ENCODE measurements around the gene FKBP3.
"Not testable (repeated sequence)": the region's sequence is repeated elsewhere in the genome, so short reads cannot be mapped to it uniquely, and the experiment has no call there.

The FKBP3 gene

DNA sequence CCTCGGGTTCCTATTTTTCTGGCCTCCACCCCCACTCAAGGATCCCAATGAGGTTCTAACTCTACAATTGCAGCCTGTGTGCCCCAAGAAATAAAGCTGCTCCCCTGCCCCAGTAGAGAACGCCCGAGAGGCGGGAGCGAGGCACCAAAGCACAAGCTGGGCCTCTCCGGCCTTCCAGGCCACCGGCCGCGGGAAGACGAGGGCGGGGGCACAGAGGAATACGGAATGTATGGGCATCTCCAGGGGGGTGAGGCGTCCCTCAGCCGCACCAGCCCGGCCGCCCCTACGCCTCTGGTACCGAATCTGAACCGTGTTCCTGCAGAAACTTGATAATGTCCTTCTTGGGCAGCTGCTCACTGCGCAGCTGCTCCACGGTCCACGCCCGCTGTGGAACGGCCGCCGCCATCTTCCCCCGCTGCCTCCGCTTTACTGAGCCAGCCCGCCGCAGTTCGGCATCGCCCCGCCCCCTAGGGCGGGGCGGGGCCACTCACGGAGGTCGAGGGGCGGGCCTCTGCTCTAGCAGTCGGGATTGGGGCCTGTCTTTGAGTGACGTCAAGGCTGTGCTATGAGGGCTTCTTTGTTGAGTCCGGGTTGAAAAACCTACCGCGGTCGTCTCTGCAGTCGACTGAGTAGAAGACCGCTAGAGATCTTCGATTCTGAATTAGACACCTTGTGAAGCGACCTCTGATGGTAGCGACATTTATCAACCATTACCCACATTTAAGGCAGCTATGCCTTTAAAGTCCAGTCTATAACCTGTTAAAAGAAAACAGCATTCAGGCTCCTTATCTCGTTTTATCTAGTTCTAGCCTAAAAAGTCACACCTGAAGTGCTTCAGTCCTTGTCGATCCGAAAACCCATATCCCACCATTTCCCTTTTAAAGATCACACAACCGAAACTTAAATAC lies at the start of gene FKBP3:
FKBP3 (minus strand) TSS at position 431 of the 908 bp plus-strand sequence; CDS start at position 406, 25 bp downstream.
- peak; percentile 99 for DNase-seq

DNA sequence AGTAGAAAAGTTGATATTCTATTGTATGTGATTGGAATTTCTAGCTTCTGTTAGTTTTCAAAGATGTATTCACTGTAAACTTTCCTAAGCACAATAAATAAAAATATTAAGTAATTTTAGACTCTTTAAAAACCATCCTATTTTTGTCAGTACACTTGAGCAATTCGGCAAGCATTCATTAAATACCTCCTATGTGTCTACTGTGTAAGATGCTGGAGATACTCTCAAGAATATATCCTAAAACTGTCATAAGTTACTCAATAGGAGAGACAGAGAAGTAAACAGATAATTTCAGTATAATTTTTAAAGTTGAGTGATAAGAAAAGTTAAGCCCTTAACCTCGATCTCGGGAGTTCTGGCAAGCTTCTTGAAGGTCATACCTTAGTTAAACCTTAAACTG lies 47.5 kb upstream of the FKBP3 start:
- no peak for DNase-seq

DNA sequence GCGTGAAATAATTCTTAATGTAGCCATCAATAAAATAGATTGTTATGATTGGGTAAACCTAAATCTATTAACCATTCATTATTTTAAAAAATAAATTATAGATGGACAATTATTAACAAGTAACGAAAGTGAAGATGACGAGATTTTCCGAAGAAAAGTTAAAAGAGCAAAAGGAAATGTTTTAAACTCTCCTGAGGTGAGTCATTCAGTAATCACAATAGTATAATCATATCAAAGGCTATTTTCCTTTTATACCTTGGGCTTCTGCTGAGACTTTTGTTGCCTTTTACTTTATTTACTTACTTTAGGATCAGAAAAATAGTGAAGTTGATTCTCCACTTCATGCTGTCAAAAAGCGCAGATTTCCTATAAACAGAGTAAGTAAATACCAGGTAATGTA lies 47.0 kb upstream of the FKBP3 start:
- DNase-seq, result peak; percentile 23

DNA sequence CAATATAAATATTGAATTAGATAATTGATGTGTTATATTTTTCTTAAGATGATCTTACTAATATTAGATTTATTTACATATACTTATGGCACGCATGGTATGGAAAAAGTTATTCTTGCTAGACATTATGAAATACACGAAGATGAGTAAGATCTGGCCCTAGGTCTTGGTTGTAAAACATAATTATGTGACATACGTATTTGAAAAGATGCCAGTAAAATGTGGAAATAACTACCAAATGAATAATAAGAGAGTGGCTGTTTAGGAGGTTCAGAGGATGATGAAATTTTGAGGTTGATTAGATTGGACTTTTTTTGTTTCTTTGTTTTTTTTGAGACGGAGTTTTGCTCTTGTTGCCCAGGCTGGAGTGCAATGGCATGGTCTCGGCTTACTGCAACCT lies 42.8 kb upstream of the FKBP3 start:
- DNase-seq, result peak; percentile 93

DNA sequence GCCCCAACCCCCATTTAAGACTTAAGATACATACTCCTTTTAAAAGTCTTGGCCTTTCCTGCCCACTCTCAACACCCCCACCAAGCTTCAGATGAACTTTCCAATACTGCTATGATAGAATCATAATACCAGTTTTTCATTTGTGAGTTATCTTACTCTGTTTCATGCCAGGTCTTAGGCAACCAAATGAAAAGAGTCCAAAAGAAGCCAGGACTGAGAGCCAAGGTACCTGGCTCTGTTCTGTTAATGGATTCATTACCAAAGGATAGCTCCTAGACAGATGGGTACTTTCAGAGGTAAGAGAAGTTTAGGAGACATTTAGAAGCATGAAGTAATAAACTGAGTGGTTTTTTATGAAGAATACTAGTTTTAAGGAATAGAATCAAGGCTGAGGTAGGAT lies 35.6 kb upstream of the FKBP3 start:
- DNase-seq, result no peak

DNA sequence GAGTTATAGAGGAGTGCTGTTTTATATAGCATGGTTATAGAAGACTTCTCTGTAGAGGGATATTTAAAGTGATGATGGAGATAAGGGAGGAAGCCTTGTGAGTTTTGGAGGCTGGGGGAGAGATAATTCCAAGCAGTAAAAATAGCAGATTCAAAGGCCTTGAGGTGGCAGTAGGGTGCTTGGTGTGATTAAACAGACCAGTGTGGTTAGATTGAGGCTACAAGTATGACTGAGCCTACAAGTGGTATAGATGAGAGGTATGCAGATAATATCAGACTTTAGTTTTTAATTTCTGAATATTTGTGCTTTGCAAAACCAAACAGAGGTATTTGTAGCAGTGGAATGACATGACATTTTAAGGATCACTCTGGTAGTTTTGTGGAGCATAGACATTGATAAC lies 21.8 kb upstream of the FKBP3 start:
- DNase-seq, result no peak

DNA sequence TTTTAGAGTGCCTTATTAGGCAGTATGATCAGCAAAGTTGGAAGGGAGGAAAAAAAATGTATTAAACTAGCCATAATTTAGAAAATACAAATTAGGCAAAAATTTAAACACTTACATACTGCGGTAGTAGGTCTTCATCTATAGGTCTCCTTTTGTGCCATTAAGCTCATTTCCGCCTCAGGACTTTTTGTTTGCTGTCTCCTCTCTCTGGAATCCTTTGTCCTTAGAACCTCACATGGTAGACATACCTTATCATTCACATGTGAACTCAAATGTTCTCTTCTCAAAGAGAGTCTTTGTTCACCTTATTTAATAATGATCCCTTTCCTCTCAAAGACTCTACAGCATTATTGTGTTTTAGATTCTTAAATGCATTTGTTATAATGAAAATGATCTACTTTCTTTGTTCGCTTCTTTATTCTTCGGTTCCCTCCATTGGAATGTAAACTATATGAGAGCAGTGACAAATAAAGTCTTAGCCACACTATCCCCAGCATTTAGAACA lies 16.2 kb upstream of the FKBP3 start:
- DNase-seq, result no peak

DNA sequence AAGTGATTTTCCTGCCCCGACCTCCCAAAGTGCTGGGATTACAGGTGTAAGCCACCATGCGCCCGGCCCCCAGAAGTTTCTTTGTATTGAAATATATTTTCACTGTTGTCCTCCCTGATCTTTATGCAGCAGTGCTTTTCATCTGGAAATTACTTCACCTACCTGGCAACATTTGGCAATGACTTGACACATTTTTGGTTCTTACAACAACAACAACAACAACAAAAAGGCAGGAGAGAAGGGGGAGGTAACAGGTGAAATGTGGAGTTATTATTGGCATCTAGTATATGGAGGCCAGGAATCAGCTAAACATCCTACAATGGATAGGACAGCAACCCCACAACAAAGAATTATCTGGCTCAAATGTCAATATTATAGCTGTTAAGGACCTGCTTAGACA lies 15.3 kb upstream of the FKBP3 start:
- DNase-seq, result no peak

DNA sequence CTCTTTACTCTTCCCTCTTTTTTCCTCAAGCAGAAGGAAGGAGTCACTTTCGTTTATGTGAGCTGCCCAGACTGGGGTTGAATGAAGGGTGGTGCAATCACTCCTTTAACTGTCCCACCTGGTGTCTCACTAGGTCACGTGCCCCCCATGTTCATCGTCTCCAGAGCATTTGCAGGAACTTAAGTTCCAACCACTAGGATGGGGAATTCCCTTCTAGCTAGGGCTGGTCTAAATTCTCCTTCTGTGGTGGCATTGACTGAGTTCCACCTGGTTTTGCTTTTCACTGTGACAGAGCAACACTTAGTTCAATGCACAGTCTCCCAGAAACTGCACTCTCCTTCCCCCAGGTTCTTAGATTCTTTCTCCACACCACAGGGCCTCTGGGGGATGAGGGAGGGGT lies 10.9 kb upstream of the FKBP3 start:
- no peak for DNase-seq

DNA sequence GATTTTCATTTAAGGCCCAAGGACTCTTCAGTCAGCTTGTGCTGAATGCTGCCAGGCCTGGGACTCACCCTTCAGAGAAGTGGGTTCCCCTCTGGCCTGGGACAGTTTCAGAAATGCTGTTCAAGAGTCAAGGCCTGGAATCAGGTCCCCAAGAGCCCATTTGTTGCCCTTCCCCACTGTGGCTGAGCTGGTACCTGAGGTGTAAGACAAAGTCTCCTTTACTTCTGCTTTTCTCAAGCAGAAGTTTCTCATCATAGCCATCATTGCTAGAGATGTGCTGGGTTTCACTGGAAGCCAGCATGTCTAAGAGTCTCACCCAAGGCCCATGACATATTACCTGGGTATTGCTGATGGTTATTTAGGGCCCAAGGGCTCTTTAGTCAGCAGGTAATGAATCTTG lies 10.4 kb upstream of the FKBP3 start:
- DNase-seq, result no peak

DNA sequence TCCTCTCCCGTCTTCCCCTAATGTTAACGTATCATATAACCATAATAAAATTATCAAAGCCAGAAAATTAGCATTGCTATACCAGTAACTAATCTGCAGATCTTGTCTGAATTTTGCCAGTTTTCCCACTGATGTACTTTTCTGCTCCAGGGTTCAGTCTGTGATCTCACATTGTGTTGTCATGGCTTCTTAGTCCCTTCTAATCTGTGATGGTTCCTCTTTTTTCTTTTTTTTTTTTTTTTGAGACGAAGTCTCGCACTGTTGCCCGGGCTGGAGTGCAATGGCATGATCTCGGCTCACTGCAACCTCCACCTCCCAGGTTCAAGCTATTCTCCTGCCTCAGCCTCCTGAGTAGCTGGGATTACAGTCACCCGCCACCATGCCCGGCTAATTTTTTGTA lies 7.8 kb upstream of the FKBP3 start:
- not testable (repeated sequence) for DNase-seq

DNA sequence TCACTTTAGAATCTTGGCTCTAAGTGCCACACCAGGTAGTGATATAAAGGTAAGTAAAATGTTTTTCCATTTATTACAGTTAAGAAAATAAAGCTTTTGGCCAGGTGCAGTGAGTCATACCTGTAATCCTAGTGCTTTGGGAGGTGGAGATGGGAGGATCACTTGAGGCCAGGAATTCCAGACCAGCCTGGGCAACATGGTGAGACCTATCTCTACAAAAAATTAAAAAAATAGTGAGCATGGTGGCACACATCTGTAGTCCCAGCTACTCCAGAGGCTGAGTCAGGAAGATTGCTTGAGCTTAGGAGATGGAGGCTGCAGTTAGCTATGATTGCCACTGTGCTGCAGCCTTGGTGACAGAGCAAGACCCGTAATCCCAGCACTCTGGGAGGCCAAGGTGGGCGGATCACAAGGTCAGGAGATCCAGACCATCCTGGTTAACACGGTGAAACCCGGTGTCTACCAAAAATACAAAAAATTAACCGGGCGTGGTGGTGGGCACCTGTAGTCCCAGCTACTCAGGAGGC lies 6.4 kb upstream of the FKBP3 start:
- no peak for DNase-seq

DNA sequence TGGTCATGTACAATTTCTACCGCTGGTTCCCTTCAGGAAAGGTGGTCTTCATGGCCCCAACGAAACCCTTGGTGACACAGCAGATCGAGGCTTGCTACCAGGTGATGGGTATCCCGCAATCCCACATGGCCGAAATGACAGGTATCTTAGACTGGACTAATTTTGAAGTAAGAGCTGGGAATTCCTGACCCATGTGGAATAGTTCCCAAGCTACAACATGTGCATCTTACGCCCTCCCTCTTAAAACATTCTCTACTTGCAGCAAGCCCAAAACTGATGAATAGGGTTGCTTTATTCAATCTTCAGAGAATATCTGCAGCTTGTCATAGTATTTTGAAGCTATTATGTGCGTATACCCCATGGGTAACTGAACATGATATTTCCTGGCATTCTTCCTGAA lies 2.1 kb upstream of the FKBP3 start:
- DNase-seq, result no peak

DNA sequence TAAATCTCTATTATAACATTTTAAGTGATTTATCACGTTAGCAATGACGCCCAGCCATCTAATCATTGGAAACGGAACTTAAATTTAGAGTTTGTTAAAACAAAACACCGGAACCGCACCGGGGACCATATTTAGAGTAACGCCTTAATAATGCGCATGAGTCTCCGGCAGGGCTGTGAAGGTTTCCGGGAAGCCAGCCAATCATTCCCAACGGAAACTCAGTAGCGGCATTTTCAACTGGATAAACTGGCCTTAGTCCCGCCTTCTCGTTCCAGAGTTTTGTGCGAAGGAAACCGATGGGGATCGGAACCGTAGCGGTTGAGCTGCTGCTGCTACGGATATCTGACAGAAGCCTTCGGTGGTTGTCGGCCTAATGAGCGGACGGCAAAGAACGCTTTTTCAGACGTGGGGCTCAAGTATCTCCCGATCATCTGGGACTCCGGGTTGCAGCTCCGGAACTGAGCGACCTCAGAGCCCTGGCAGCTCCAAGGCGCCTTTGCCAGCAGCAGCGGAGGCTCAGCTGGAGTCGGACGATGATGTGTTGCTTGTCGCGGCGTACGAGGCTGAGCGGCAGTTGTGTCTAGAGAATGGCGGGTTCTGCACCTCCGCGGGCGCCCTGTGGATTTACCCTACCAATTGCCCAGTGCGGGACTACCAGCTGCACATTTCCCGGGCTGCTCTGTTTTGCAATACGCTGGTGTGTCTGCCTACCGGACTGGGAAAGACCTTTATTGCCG lies 1.5 kb upstream of the FKBP3 start, which contains the start of gene FANCM:
FANCM (plus strand) TSS at position 272 of the 737 bp plus-strand sequence; CDS start at position 374, 102 bp downstream.
- DNase-seq, result peak; percentile 99

DNA sequence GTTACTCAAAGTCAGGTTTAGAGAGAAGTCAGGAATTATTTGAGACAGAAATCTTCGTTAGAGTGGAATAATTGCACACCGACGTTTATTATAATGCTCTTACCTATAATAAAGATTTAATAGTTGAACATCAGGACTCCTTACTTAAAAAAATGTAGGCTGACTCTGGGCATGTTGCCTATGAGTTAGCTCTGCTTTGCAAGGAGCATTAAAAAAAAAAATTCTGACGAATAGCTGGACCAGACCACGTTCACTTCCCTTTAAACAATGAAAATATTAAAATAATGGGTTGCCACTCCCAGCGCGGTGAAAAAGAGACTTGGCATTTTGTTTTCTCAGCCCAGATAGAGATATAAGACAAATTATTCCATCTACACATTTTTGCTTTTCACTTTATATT lies 875 bp upstream of the FKBP3 start:
- DNase-seq, result peak; percentile 25

DNA sequence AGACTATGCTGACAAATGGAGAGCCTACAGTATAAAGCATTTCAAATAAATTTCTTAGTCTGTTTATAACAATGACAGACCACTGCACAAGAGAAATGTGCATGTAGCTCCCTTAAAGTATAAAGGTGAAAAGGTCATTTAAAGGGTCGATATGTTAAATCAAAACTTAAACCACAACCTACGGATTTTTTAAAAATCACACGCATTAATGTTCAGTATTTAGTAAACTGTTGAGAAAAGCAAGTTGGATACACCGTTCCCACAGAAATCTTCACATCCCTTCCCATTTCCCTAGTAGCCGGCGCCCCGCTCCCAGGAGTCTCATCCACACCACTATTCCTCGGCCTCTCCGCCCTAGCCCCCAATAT lies 614 bp downstream of the FKBP3 start:
- no peak for DNase-seq

DNA sequence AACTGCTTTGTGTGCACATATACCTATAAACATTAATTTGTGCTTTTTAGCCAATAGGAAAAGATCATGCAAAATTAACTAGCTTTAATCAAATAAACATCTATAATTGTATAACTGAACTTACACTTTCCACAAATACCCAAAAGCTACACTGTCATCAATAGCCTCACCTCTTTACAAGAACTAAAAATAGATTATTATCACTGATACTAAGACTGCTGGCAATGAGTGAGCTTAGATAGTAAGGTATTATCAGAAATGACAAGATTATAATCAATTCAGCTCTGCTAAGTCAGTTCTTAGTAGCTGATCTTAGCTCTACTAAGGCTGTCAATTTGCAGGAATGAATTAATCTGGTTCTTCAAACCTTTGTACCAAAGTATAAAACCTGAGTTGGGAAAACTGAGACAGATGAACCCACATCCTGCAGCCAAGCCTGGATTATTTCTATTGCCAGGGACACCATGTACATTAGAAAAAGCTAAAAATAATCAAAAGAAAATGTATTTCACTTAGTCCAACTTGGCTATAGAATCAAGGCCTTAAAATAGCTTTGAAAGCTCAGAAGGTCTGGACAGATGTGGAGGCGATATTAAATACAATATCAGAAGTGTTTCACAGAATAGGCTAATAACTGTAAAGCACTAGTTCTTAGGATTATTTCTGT lies 5.2 kb downstream of the FKBP3 start:
- no peak for DNase-seq

DNA sequence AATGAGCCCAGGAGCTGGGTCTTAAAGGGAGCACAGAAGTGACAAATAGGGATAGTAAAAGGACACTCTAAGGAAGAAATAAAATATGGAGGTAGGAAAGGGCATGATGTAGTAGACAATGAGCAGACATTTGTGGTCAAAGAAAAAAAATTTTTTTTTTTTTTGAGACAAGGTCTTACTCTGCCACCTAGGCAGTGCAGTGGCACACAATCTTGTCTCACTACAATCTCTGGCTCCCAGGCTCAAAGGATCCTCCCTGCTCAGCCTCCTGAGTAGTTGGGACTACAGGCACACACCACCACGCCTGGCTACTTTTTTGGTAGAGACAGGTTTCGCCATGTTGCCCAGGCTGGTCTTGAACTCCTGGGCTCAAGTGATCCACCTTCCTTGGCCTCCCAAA lies 8.5 kb downstream of the FKBP3 start:
- no peak for DNase-seq

DNA sequence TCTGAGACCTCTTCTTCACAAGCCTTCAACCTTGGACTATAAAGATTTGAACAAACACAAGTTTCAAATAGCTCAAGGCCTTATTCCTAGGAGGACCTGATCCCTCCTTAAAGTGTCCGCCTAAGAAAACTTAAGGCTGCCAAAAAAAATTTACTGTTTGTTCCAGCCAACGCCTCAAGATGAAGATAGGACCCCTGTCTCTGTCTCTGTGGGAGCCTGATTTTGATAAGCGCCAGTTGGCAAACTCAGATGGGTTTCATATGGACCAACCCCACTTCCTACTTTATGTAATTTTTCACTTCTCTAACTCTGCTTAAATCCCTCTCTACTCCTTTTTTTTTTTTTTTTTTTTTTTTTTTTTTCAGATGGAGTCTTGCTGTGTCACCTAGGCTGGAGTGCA lies 11.0 kb downstream of the FKBP3 start:
- no peak for DNase-seq

DNA sequence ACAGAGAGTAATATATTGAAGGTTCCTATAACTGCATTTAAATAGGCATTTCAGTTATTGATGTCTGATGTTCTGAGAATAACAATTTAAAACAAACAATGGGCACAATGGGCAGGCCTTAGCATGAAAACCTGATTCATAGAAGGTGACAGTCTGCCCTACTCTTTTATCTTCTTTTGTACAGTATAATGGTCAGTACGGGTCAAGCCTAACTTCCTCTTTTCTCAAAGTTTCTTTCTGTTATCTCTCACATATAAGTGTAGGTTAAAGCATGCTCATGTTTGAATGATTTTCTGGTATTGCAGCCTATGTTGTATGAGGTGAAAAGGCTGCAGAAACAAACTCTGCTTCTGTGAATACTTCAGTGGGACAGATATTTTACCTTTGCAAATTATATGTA lies 14.2 kb downstream of the FKBP3 start:
- DNase-seq, result no peak

DNA sequence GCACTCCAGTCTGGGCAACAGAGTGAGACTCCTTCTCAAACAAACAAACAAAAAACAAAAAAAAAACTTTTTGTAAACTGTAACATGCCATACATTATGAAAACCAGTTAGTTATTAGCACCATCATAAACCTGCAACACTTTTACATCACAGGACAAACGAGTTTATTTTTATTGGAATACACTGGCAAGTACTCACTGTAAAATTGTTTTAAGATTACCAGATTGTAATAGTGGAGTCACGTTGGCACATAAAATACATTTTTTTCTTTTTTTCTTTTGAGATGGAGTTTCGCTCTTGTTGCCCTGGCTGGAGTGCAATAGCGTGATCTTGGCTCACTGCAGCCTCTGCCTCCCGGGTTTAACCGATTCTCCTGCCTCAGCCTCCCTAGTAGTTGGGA lies 15.7 kb downstream of the FKBP3 start:
- no peak for DNase-seq

DNA sequence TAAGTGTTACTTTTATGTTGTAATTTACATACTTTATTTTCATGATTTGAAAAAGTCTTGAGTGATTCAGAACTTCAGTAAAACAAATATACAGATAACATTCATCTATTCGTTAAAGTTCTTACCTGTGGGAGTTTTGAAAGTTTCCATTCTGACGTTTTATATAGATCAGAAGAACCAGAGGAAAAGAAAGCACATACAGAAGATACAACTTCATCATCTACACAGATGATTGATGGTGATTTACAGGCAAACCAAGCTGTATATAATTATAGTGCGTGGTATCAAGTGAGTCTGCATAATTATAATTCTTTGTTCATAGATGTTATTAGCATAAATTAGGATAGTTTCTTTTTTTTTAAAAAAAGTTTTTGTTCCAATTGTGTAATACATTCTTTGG lies 20.0 kb downstream of the FKBP3 start:
- no peak for DNase-seq
